NB4 (cell line): ENCODE measurements around the gene ATG2B.

ENCODE experiments used
- CTCF ChIP-seq: IDR thresholded peaks from one replicate; pipeline ENCODE4 v1.5.1; 2012; ENCODE audit warnings: low read depth, low read length
- MAX ChIP-seq: IDR thresholded peaks from 2 replicates; pipeline ENCODE4 v1.6.1; 2011; ENCODE audit warnings: low read depth, low read length
- MYC ChIP-seq: IDR thresholded peaks from 2 replicates; pipeline ENCODE4 v1.6.1; 2011; ENCODE audit warnings: low read depth, low read length
- POLR2A ChIP-seq: IDR thresholded peaks from 2 replicates; pipeline ENCODE4 v1.6.1; 2011; ENCODE audit warnings: mild to moderate bottlenecking; ENCODE audit not compliant: insufficient read length; ENCODE audit errors: extremely low read depth

GRCh38 chr14:96341323-96341722 lies 21.8 kb downstream of the ATG2B start:
- no peak for TF ChIP-seq MAX
- TF ChIP-seq CTCF, result no peak
- TF ChIP-seq POLR2A, result no peak
- no peak for TF ChIP-seq MYC
